Measurements from ENCODE around the gene SLC6A19.

Gene SLC6A19

GRCh38 chr5:1166370-1166769 lies 35.0 kb upstream of the SLC6A19 start:
- DNase-seq, result no peak

- no peak for DNase-seq
Measured at GRCh38 chr5:1167361-1167727, 34.1 kb upstream of the SLC6A19 start.

- DNase-seq, result peak; percentile 84 to 92 (median 88)
Measured at GRCh38 chr5:1167728-1168709, 33.4 kb upstream of the SLC6A19 start.

GRCh38 chr5:1168796-1169195 lies 32.6 kb upstream of the SLC6A19 start:
- peak in 1 of 4 experiments; percentile 9 for DNase-seq

- DNase-seq, result no peak
Measured at GRCh38 chr5:1169211-1170115, 31.9 kb upstream of the SLC6A19 start.

- DNase-seq, result no peak
Measured at GRCh38 chr5:1171340-1171941, 30.0 kb upstream of the SLC6A19 start.

GRCh38 chr5:1172007-1172581 lies 29.3 kb upstream of the SLC6A19 start:
- no peak for DNase-seq

- no peak for DNase-seq
Measured at GRCh38 chr5:1172670-1173404, 28.6 kb upstream of the SLC6A19 start.

GRCh38 chr5:1173485-1174070 lies 27.8 kb upstream of the SLC6A19 start:
- no peak for DNase-seq

GRCh38 chr5:1174122-1174936 lies 27.1 kb upstream of the SLC6A19 start:
- DNase-seq, result peak; percentile 66 to 80 (median 72)

GRCh38 chr5:1175015-1175414 lies 26.4 kb upstream of the SLC6A19 start:
- no peak for DNase-seq

- no peak for DNase-seq
Measured at GRCh38 chr5:1175801-1176472, 25.5 kb upstream of the SLC6A19 start.

GRCh38 chr5:1176473-1177391 lies 24.7 kb upstream of the SLC6A19 start:
- no peak for DNase-seq

GRCh38 chr5:1177826-1178528 lies 23.4 kb upstream of the SLC6A19 start:
- DNase-seq, result no peak

- no peak for DNase-seq
Measured at GRCh38 chr5:1178529-1179382, 22.6 kb upstream of the SLC6A19 start.

- no peak for DNase-seq
Measured at GRCh38 chr5:1179383-1179715, 22.0 kb upstream of the SLC6A19 start.

- no peak for DNase-seq
Measured at GRCh38 chr5:1180096-1180495, 21.3 kb upstream of the SLC6A19 start.

Measured in suppressor macrophage (primary cell).